Motor neuron (in vitro differentiated cells): ENCODE data around the gene PFDN6. TPM values are rescaled to one million over a fixed set of nuclear protein-coding genes. Genes with fewer than 3 reads are reported as not detected.
A peak's percentile ranks its signal among the peaks of the same experiment; 100 is the strongest.

Source experiments
- ATAC-seq, 8 experiments: fragments of 200-7000 bp; cut with Tn5 transposase; replicated peaks in 6 of 8; 2 replicates each; pipeline ENCODE4 v1.8.0; 2021; ENCODE audit warnings: mild to moderate bottlenecking in 8 of 8, moderate library complexity in 8 of 8
- H3K27ac ChIP-seq, 2 donors: fragments of 250-450 bp; sonication (Bioruptor Pico); 2 replicates each; pipeline ENCODE4 v1.9.0; 2021; ENCODE audit warnings: antibody characterized with exemption in 2 of 2, mild to moderate bottlenecking in 2 of 2, moderate library complexity in 1 of 2
- H3K4me1 ChIP-seq, 2 donors: fragments of 250-450 bp; sonication (Bioruptor Pico); replicated peaks in 1 of 2; 2 replicates each; pipeline ENCODE4 v1.6.1; 2021; ENCODE audit warnings: antibody characterized with exemption in 2 of 2, mild to moderate bottlenecking in 2 of 2, moderate library complexity in 1 of 2
- H3K4me3 ChIP-seq, 5 donors: fragments of 250-450 bp; sonication (Bioruptor Pico); 2 replicates each; pipeline ENCODE4 v1.9.0; 2021; ENCODE audit warnings: antibody characterized with exemption in 5 of 5, mild to moderate bottlenecking in 5 of 5, moderate library complexity in 4 of 5
- WGBS, 10 experiments: fragments of 450-650 bp; shearing (Covaris generic); methylation state at CpG; one replicate each; pipeline ENCODE4 v1.0.0; 2022; 5-methylcytosine and 5-hydroxymethylcytosine counted together
- in situ Hi-C, 9 experiments: fragments of 400-800 bp; cut with MboI; loops; one replicate each; pipeline ENCODE4 v1.15.0; 2021; ENCODE audit warnings: low sequenced_read_pairs in 9 of 9, low pct_unique_long_range_greater_than_20kb in 2 of 9; ENCODE audit not compliant: unreplicated experiment in 9 of 9
- total RNA-seq, 8 experiments: library from RNA; unstranded; fragments of 300-600 nt; gene quantifications; 2 replicates each; pipeline versions ENCODE4 v1.2.3 to v1.2.4, GENCODE V29; 2022

PFDN6 gene
- 100 to 1,000 TPM in 6 of 8 experiments, 10 to 100 TPM in 2; 88.9 to 168 (median 116) TPM for total RNA-seq

DNA sequence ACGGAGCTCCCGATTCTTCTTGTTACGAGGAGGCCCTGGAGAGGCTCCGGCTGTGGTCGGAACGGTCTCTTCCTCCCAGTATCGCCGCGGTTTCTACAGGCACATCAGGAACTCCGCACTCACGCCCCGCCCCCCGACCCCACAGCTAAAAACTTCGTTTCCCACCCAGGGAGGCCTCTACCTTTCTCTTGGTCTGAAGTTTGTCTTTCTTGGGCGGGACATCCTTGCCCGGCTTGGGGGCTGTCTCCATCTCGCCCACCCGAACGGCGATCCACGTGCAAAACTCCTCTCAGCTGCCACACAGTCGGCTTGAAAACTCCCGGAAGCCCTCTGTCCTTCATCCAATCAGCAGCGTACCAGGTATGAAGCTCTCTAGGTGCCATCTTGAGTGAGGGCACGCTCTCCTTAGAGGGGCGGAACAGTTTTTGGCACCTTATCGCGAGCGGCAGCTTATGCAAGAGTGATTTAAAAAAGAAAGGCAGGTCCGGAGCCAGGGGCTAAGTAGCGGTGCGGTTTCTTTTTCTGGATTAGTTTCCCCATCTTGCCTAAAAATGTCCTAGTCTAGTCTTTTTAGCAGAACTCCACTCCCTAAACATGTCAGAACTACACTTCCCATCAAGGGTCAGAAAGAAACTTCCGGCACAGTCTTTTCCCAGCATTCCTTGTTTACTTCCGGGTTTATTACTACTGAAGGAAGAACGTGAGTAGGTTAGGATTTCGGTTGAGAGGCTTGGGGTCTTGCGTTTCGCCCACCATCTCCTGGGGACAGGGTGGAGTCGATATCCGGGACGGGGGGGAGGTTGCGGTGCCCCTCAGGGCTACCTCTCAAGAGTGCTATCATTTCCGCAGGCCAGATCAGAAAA, at the start of gene PFDN6, which contains the start of gene WDR46:
Gene PFDN6 (plus strand): TSS at position 681 of the 863 bp plus-strand sequence. CDS start 256 bp downstream, outside the sequence.
Gene WDR46 (minus strand): TSS at position 319 of the 863 bp plus-strand sequence. CDS start 69 bp downstream, at position 250.
- Histone ChIP-seq H3K4me3 (peak within 1 kb of the TSS; percentile 80 to 94 (median 89)), H3K27ac (peak within 1 kb of the TSS; percentile 19 to 76), H3K4me1 (peaks cover 7 to 12% of the 10 kb centered on the region in 2 donors)
- peak; percentile 93 to 97 (median 96) for ATAC-seq
- WGBS, 10 experiments, result 0 to 7% (median 1%) methylated on average over 6 to 26 of the region's 43 CpGs; no CpG with 5 or more reads in 1 of the 10 experiments
- in situ Hi-C loops, result no loop called here

DNA sequence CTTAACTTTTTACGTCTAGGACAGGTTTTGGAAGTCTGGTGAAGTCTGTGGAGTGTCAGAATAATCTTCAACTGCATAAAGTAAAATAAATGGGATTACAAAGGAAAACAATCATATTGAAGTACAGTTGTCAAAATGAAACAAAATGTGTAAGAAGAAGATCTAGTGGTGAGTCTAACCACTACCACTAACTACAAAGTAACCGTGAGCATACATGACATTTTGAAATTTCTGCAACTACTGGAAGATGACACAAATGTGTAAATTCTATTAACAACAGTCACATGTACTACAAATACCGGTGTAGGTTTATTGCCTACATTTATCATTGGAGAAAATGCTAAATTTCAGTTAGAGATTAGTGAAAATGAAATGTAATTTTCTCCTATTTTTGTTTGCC, 47.4 kb upstream of the PFDN6 start:
- 31 to 92% (median 70%) methylated on average over 2 to 3 of the region's 3 CpGs for WGBS, 10 experiments
- in situ Hi-C loops, result loop anchor here in 6 of 9 experiments (10.0 to 25.0 kb wide), 3 partner anchors 130 to 230 kb away; partner anchors contain the start of gene HLA-DOA (in 5 of the 6)
- Histone ChIP-seq H3K4me1 (no peaks in the 10 kb centered on the region), H3K27ac (no peak overlapping the region), H3K4me3 (no peak overlapping the region)
- ATAC-seq, result no peak

DNA sequence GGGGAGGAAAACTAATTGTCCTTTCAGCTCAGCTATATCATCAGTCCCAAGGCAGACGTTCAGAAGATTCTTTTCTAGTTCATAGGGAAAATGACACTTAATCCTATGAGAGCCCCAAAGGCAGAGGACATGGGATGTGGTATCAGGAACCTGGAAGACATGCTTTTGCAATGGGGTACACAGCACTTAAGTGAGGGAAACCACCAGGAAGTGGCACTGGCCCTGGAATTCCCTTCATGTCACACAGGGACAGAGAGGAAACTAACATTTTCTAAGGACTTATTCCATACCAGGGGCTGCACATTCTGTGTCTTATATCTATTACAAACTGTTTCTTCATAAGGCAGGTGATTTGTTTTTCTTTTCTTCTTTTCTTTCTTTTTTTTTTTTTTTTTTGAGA, 45.9 kb upstream of the PFDN6 start:
- Histone ChIP-seq H3K4me3 (no peak overlapping the region), H3K4me1 (peaks cover 2 to 6% of the 10 kb centered on the region in 2 donors), H3K27ac (no peak overlapping the region)
- ATAC-seq, result no peak
- in situ Hi-C loops, result loop anchor here in 6 of 9 experiments (10.0 to 25.0 kb wide), 3 partner anchors 131 to 231 kb away; partner anchors contain the start of gene HLA-DOA (in 5 of the 6)
- WGBS, 10 experiments, result 0 to 50% (median 31%) methylated on average over 1 of the region's 1 CpG; no CpG with 5 or more reads in 4 of the 10 experiments

DNA sequence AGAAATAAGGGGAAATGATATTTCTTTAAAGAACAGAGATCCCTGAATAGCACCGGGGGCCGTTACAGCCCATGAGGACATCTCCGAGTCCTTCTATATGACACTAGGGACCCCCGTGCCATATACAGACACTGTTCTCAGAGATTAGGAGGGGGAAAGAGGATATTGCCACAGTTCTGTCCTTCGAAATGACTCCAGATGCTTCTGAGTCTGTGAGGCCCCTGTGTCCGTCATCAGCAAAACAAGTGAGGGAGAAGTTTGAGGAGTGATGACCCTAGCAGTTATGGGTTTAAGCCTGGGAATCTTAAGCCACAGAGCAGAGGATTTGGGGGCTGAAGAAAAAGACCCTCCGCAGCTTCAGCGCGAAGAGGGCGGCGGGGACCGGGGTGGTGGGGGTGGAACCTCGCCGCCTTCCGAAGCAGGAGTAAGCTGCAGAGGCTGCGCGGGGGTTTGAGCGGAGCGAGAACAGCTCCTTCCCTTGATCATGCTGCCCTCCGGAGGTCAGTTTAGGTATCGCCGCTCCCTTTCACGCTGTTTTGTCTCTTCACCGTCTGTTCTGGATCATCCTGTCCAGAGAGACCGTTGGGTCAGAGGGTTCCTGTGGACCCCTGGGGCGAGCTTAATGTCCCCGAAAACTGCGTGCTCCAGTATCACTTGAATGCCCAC, 41.3 kb upstream of the PFDN6 start:
- peak overlapping the region; percentile 38 to 52 (median 45) for H3K4me3 ChIP-seq
- 0 to 10% (median 0%) methylated on average over 1 to 11 of the region's 28 CpGs; no CpG with 5 or more reads in 5 of the 10 experiments for WGBS, 10 experiments
- no peak overlapping the region for H3K27ac ChIP-seq
- ATAC-seq, result peak; percentile 19 to 36 (median 24)
- in situ Hi-C loops, result loop anchor here in 7 of 9 experiments (5.0 to 25.0 kb wide), 4 partner anchors 81 to 236 kb away; partner anchors contain the start of gene HLA-DOA (in 5 of the 7)
- peaks cover 12 to 14% of the 10 kb centered on the region in 2 donors for H3K4me1 ChIP-seq

DNA sequence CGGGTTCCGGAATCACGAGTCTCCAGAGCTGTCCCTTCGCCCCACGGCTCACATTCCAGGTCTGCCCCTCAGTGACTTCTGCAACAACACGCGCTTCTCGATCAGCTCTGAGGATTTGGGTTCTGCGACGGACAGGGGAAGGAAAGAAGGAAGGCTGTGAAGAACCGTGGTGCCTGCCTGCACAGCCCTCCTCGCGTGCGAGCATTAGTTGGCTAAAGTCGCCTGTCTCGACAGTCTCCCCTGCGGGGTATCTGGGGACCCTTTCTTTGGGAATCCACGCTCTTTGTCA, 40.8 kb upstream of the PFDN6 start:
- no peak overlapping the region for H3K27ac ChIP-seq
- WGBS, 10 experiments, result 0 to 12% (median 1%) methylated on average over 3 to 12 of the region's 18 CpGs; no CpG with 5 or more reads in 6 of the 10 experiments
- in situ Hi-C loops, result loop anchor here in 7 of 9 experiments (5.0 to 25.0 kb wide), 4 partner anchors 81 to 236 kb away; partner anchors contain the start of gene HLA-DOA (in 5 of the 7)
- H3K4me1 ChIP-seq, result peaks cover 12 to 14% of the 10 kb centered on the region in 2 donors
- peak; percentile 1 to 11 (median 6) for ATAC-seq
- H3K4me3 ChIP-seq, result peak overlapping the region; percentile 38 to 52 (median 45)

DNA sequence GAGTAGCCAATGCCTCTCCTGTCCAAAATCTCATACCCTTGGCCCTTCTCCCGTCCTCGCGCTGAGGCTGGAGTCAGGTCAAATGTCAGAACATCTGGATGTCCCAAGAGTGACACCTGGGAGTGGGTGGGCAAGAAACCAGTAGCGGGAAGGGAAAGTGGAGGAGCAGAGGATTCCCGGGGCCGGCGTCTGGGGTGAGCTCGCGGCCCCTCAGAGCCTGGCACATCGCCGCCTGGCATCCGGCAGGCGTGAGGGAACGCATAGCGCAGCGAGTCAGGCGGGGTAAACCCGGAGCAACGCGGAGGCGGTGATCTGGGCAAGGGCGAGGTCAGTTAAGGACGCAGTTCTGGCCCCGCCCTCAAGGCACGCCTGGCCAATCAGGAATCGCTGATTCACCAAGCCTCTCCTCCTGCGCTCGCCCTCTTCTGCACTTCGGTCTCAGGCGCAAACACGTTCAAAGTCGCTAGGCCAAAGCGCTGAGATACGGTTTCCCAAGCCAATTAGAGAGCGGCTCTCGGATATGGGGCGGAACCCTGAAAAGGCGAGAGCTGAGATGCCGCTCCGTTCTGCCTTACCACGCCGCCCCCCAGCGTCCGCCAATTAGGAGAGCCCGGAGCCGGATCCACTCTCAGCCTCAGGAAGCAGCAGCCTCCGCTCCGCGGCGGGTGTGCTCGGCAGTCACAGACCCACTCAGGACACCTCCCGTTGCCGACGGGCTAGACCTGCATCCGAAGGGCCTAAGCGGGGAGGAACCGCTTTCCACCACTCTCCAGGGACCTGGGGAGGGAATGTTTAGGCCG, 40.3 kb upstream of the PFDN6 start:
- peaks cover 12 to 14% of the 10 kb centered on the region in 2 donors for H3K4me1 ChIP-seq
- peak; percentile 86 to 96 (median 90) for ATAC-seq
- peak overlapping the region; percentile 38 to 52 (median 45) for H3K4me3 ChIP-seq
- 0 to 9% (median 0%) methylated on average over 6 to 33 of the region's 58 CpGs; no CpG with 5 or more reads in 3 of the 10 experiments for WGBS, 10 experiments
- in situ Hi-C loops, result loop anchor here in 7 of 9 experiments (5.0 to 25.0 kb wide), 4 partner anchors 82 to 237 kb away; partner anchors contain the start of gene HLA-DOA (in 5 of the 7)
- peak overlapping the region; percentile 63 to 82 for H3K27ac ChIP-seq

DNA sequence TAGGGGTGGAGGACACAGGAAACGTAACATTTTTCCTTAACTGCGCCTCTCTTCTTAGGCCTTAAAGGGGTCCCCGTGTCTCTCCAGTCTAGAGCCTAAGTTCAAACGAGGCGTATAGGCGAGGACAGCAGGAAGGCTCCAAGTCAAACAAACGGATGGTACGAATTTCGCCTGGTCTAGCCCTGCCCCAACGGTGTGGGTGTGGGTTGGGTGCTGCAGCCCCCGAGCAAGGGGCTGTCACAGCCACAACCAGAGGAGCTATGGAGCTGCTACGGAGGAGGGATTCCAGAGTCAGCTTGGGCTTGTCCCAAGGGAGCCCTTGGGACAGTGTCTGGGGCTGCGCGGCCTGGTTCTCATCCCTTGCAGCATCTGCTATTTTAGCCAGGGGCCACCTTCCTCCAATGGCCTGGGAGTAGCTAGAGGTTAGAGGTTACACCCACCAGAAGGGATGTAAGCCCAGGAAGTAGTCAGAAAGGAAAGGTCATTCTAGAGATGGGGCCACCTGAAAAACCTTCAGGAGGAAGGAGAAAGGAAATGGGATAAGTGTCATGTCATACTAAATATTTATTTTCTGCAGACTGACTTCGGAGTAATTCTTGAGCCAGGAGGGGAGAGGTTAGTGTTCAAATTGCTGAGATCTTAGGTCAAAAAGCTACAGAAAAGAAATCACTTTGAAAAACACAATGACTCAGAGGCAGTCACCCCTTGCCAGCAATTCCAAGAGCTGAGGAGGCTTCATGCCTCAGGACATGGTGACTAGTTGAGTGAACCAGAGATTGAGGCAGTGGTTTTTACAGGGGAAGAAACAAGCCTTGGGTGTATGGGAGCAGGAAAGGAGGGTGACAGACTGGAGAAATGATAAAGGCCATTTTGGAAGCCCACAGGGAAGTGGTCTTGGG, 39.4 kb upstream of the PFDN6 start:
- WGBS, 10 experiments, result 0 to 55% (median 23%) methylated on average over 1 to 11 of the region's 15 CpGs; no CpG with 5 or more reads in 2 of the 10 experiments
- Histone ChIP-seq H3K4me3 (peak overlapping the region; percentile 38 to 52 (median 45)), H3K27ac (peak overlapping the region; percentile 63 to 82), H3K4me1 (peaks cover 12 to 14% of the 10 kb centered on the region in 2 donors)
- peak in 6 of 8 experiments; percentile 0 to 22 (median 15) for ATAC-seq
- in situ Hi-C loops, result loop anchor here in 7 of 9 experiments (5.0 to 25.0 kb wide), 4 partner anchors 83 to 238 kb away; partner anchors contain the start of gene HLA-DOA (in 5 of the 7)

DNA sequence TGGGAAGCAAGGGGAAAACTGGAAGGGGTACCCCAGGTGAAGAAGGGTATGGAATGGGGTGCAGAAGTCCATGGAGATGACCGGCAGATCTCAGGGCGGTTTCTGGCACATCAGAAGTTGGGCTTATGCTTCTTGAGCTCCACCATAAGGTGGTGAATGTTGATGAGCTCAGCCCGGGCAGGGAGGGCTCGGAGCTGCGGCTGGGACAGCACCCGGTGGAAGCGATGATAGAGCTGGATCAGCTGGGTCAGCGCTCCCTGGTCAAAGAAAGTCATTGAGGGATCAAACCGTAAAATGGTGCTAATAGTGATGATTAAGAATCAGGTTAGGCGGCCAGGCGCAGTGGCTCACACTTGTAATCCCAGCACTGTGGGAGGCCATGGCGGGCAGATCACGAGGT, 38.7 kb upstream of the PFDN6 start:
- Histone ChIP-seq H3K27ac (no peak overlapping the region), H3K4me3 (no peak overlapping the region), H3K4me1 (peaks cover 12 to 14% of the 10 kb centered on the region in 2 donors)
- in situ Hi-C loops, result no loop called here
- no peak for ATAC-seq
- WGBS, 10 experiments, result 90 to 100% (median 97%) methylated on average over 1 to 11 of the region's 13 CpGs; no CpG with 5 or more reads in 3 of the 10 experiments

DNA sequence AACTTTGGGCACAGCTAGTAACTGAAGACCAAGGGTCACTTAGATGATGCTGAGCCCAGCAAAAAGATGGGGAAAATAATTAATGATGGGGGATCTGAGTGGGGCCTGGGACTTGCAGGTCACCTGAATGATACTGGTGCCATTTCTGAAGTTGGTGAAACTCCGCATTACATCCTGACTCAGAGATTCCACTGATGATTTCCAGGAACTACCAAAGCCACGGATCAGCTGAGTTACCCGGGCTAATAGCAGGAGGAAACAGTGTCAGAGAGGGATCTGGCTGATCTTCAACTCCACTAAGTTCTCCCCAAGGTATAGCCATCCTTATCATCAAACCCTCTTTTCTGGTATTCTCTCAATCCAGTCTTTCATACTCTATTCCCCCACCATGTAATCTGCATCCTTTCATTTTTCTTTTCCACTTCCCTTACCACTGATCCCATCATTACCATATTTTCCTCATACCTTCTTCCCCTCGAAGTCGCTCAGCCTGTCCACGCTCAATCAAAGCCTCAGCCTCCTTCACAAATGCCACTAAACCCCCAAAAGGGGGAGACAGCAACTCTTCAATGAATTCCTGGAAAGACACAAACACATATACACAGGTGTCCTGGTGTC, 37.9 kb upstream of the PFDN6 start:
- Histone ChIP-seq H3K4me1 (peaks cover 12 to 14% of the 10 kb centered on the region in 2 donors), H3K4me3 (no peak overlapping the region), H3K27ac (no peak overlapping the region)
- 51 to 100% (median 94%) methylated on average over 3 to 6 of the region's 6 CpGs for WGBS, 10 experiments
- in situ Hi-C loops, result no loop called here
- no peak for ATAC-seq

DNA sequence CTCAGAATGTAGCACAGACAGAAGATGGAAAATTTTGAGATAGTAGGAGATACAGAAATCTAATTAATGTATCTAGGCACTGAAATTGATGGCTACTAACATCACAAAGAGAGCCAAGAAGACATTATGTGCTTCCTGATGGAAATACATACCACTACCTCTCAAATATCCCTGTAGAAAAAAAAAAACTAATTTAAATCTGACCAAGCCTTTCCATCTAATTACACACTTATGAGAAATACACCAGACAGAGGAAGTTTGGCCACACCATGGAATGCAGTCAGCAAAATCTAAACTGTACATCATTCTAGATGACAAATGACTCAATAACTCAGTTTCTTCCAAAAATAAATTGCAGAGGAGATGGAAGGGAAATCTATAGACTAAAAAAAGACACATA, 36.6 kb upstream of the PFDN6 start:
- Histone ChIP-seq H3K27ac (no peak overlapping the region), H3K4me1 (peaks cover 12% of the 10 kb centered on the region in 2 donors), H3K4me3 (no peak overlapping the region)
- in situ Hi-C loops, result no loop called here
- ATAC-seq, result no peak

DNA sequence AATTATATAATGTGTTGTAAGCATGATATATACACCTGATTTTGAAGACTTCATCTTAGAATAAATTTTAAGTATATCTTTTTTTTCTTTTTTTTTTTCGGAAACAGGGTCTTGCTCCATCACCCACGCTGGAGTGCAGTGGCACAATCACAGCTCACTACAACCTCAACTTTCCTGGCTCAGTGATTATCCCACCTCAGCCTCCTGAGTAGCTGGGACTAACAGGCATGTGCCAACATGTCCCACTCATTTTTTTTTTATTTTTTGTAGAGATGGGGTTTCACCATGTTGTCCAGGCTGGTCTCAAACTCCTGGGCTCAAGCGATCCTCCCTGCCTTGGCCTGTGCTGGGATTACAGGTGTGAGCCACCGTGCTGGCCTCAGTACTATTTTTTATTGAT, 34.8 kb upstream of the PFDN6 start:
- in situ Hi-C loops, result no loop called here
- H3K4me3 ChIP-seq, result no peak overlapping the region
- H3K4me1 ChIP-seq, result peaks cover 9 to 10% of the 10 kb centered on the region in 2 donors
- WGBS, 10 experiments, result 81 to 100% (median 84%) methylated on average over 1 to 4 of the region's 4 CpGs; no CpG with 5 or more reads in 4 of the 10 experiments
- no peak for ATAC-seq
- H3K27ac ChIP-seq, result no peak overlapping the region
